Thymus (tissue), 11 donors: ENCODE results near the gene CBL. TPM values are rescaled to one million over a fixed set of nuclear protein-coding genes. Genes with fewer than 3 reads are reported as not detected.
"Not testable (repeated sequence)": the region's sequence is repeated elsewhere in the genome, so short reads cannot be mapped to it uniquely, and the experiment has no call there.

ENCODE experiments used
- DNase-seq, 9 donors: peaks; one replicate each; pipeline ENCODE4 v3.0.0-alpha.2; 2013; ENCODE audit warnings: low spot score in 9 of 9, low read depth in 6 of 9, missing footprints in 1 of 9
- H3K27ac ChIP-seq, 2 donors: one replicate each; pipeline ENCODE4 v1.5.1; 2013; ENCODE audit warnings: control low read depth in 1 of 2, low read depth in 1 of 2, low read length in 1 of 2, mild to moderate bottlenecking in 1 of 2, moderate library complexity in 1 of 2
- H3K27me3 ChIP-seq, 2 donors: one replicate each; pipeline ENCODE4 v1.5.1; 2013; ENCODE audit warnings: low read length in 1 of 2; ENCODE audit not compliant: control insufficient read depth in 2 of 2, insufficient read depth in 1 of 2
- H3K36me3 ChIP-seq, 2 donors: one replicate each; pipeline ENCODE4 v1.5.1; 2013; ENCODE audit warnings: low read length in 1 of 2, mild to moderate bottlenecking in 1 of 2, moderate library complexity in 1 of 2; ENCODE audit not compliant: control insufficient read depth in 2 of 2, insufficient read depth in 2 of 2
- H3K4me1 ChIP-seq, 2 donors: one replicate each; pipeline ENCODE4 v1.5.1; 2013; ENCODE audit warnings: low read length in 2 of 2; ENCODE audit not compliant: control insufficient read depth in 2 of 2, insufficient read depth in 2 of 2
- H3K4me3 ChIP-seq, 2 donors: one replicate each; pipeline ENCODE4 v1.5.1; 2013; ENCODE audit warnings: low read length in 2 of 2, control low read depth in 1 of 2, mild to moderate bottlenecking in 1 of 2
- H3K9me3 ChIP-seq, 2 donors: one replicate each; pipeline ENCODE4 v1.5.1; 2013; ENCODE audit warnings: low read length in 1 of 2, mild to moderate bottlenecking in 1 of 2; ENCODE audit not compliant: control insufficient read depth in 2 of 2, insufficient read depth in 1 of 2
- WGBS: extraction: QIAGEN DNeasy Blood & Tissue Kit; methylation state at CpG from one replicate; pipeline ENCODE4 v1.1.7; 2013; 5-methylcytosine and 5-hydroxymethylcytosine counted together
- polyA plus RNA-seq: library from polyadenylated mRNA; stranded (reverse); fragments of 200-250 nt; gene quantifications from one replicate; pipeline ENCODE4 v1.2.3, GENCODE V29; 2013
- total RNA-seq: library from RNA; stranded (reverse); fragments of 120-200 nt; gene quantifications from one replicate; pipeline ENCODE4 v1.2.4, GENCODE V29; 2013
- donor health status: healthy.

CBL gene
- total and polyA plus RNA-seq, 2 donors = 9.2 to 21.9 TPM

GRCh38 chr11:119180729-119181676 is 25.1 kb upstream of the CBL start:
- H3K4me3 ChIP-seq = no peak overlapping the region
- no peak for DNase-seq
- peaks cover 0 to 4% of the 10 kb centered on the region in 2 donors for H3K9me3 ChIP-seq
- H3K27me3 ChIP-seq = peaks cover 0 to 2% of the 10 kb centered on the region in 2 donors
- H3K4me1 ChIP-seq = peaks cover 7 to 21% of the 10 kb centered on the region in 2 donors
- H3K36me3 ChIP-seq = peaks cover 3 to 28% of the 10 kb centered on the region in 2 donors
- H3K27ac ChIP-seq = no peak overlapping the region
- WGBS = 96% methylated on average over 6 of the region's 6 CpGs

- WGBS = 93% methylated on average over 17 of the region's 17 CpGs
- Histone ChIP-seq H3K27ac (no peak overlapping the region), H3K9me3 (peaks cover 0 to 4% of the 10 kb centered on the region in 2 donors), H3K27me3 (peaks cover 0 to 7% of the 10 kb centered on the region in 2 donors), H3K36me3 (peaks cover 0 to 28% of the 10 kb centered on the region in 2 donors), H3K4me3 (no peak overlapping the region), H3K4me1 (peaks cover 7 to 20% of the 10 kb centered on the region in 2 donors)
- no peak for DNase-seq
Measured at GRCh38 chr11:119181677-119182412, 24.3 kb upstream of the CBL start.

- Histone ChIP-seq H3K36me3 (peaks cover 0 to 28% of the 10 kb centered on the region in 2 donors), H3K27me3 (peaks cover 0 to 11% of the 10 kb centered on the region in 2 donors)
- H3K4me3 ChIP-seq, H3K27ac ChIP-seq, H3K9me3 ChIP-seq, DNase-seq, H3K4me1 ChIP-seq: not testable (repeated sequence)
- 95% methylated on average over 9 of the region's 9 CpGs for WGBS
Measured at GRCh38 chr11:119184399-119184798, 21.7 kb upstream of the CBL start.

GRCh38 chr11:119185981-119186634 is 20.0 kb upstream of the CBL start:
- H3K4me3 ChIP-seq = no peak overlapping the region
- no peaks in the 10 kb centered on the region for H3K4me1 ChIP-seq
- no peak overlapping the region for H3K27ac ChIP-seq
- DNase-seq = no peak
- H3K27me3 ChIP-seq = peaks cover 0 to 11% of the 10 kb centered on the region in 2 donors
- WGBS = 84% methylated on average over 15 of the region's 15 CpGs
- H3K9me3 ChIP-seq = no peaks in the 10 kb centered on the region
- H3K36me3 ChIP-seq = peaks cover 0 to 18% of the 10 kb centered on the region in 2 donors

GRCh38 chr11:119187123-119187892 is 18.8 kb upstream of the CBL start:
- no peak for DNase-seq
- WGBS = 95% methylated on average over 21 of the region's 21 CpGs

GRCh38 chr11:119188067-119188466 is 18.1 kb upstream of the CBL start:
- peaks cover 0 to 11% of the 10 kb centered on the region in 2 donors for H3K27me3 ChIP-seq
- DNase-seq = no peak
- H3K9me3 ChIP-seq = no peaks in the 10 kb centered on the region
- WGBS = 96% methylated on average over 11 of the region's 11 CpGs
- H3K36me3 ChIP-seq = peaks cover 0 to 9% of the 10 kb centered on the region in 2 donors
- no peak overlapping the region for H3K27ac ChIP-seq
- H3K4me1 ChIP-seq = no peaks in the 10 kb centered on the region
- no peak overlapping the region for H3K4me3 ChIP-seq

More at GRCh38 chr11:119187123-119187892, 18.8 kb upstream of the CBL start:
- Histone ChIP-seq H3K27ac (no peak overlapping the region), H3K4me3 (no peak overlapping the region), H3K36me3 (peaks cover 0 to 9% of the 10 kb centered on the region in 2 donors), H3K27me3 (peaks cover 0 to 11% of the 10 kb centered on the region in 2 donors), H3K4me1 (no peaks in the 10 kb centered on the region), H3K9me3 (no peaks in the 10 kb centered on the region)

- Histone ChIP-seq H3K27ac (no peak overlapping the region), H3K36me3 (peaks cover 0 to under 1% of the 10 kb centered on the region in 2 donors), H3K9me3 (no peaks in the 10 kb centered on the region), H3K27me3 (peaks cover 0 to 11% of the 10 kb centered on the region in 2 donors), H3K4me3 (no peak overlapping the region), H3K4me1 (no peaks in the 10 kb centered on the region)
- no peak for DNase-seq
- WGBS = 89% methylated on average over 8 of the region's 8 CpGs
Measured at GRCh38 chr11:119188887-119189286, 17.3 kb upstream of the CBL start.

GRCh38 chr11:119189393-119189792 is 16.7 kb upstream of the CBL start:
- Histone ChIP-seq H3K4me1 (no peaks in the 10 kb centered on the region), H3K27ac (no peak overlapping the region), H3K9me3 (no peaks in the 10 kb centered on the region), H3K4me3 (no peak overlapping the region), H3K36me3 (no peaks in the 10 kb centered on the region), H3K27me3 (peaks cover 0 to 11% of the 10 kb centered on the region in 2 donors)
- no peak for DNase-seq
- 89% methylated on average over 4 of the region's 4 CpGs for WGBS
